ENCODE data around the gene EDN1. TPM values are rescaled to one million over a fixed set of nuclear protein-coding genes. Genes with fewer than 3 reads are reported as not detected.

The EDN1 gene
- total and polyA plus RNA-seq, 2 of the 13 experiments (the other 11 are each of a cell fraction or from before 2014, with no cell fraction given) = 0.15 to 1.2 TPM

DNA sequence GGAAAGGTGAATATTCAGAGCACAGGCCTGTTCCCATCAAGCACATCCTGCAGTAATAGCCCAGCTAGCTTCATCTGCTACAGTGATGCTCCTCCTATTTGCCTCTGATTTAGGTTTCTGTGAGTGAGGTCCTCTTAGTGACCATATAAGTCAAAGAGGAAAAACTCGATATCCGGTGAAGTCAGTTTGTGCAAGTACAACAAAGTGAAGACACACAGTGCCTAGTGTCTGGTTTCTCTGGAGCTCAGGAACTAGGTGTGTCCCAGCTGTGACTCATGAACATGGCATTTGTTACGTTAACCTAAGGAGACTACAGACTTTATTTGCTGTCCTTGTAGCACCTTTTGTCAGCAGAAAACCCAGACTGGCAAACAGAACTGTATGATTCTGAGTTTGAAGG lies 33.9 kb downstream of the EDN1 start (continued):
- no peak for TF ChIP-seq ZNF672 (CRISPR knock-in tag; IDR thresholded peaks at IDR 0.05)
- TF ChIP-seq, protein P1, sequence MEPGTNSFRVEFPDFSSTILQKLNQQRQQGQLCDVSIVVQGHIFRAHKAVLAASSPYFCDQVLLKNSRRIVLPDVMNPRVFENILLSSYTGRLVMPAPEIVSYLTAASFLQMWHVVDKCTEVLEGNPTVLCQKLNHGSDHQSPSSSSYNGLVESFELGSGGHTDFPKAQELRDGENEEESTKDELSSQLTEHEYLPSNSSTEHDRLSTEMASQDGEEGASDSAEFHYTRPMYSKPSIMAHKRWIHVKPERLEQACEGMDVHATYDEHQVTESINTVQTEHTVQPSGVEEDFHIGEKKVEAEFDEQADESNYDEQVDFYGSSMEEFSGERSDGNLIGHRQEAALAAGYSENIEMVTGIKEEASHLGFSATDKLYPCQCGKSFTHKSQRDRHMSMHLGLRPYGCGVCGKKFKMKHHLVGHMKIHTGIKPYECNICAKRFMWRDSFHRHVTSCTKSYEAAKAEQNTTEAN (CRISPR knock-in tag; conservative IDR thresholded peaks at IDR 0.05) = peak; percentile 86
- TF ChIP-seq, protein P2, sequence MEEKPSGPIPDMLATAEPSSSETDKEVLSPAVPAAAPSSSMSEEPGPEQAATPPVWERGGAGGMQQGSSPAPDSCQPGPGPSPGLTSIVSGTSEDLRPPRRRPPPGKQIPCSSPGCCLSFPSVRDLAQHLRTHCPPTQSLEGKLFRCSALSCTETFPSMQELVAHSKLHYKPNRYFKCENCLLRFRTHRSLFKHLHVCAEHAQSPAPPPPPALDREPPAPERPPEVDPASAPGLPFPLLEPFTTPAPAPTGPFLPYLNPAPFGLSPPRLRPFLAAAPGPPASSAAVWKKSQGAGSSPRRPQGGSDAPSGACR (CRISPR knock-in tag; IDR thresholded peaks at IDR 0.05) = no peak
- TF ChIP-seq ATAD3A (CRISPR knock-in tag; IDR thresholded peaks at IDR 0.05) = no peak
- TF ChIP-seq JARID2 (CRISPR knock-in tag; IDR thresholded peaks at IDR 0.05; ENCODE audit: insufficient replicate concordance) = no peak
- TF ChIP-seq BCL6 (CRISPR knock-in tag; IDR thresholded peaks at IDR 0.05) = peak; percentile 43
- TF ChIP-seq, protein P3, sequence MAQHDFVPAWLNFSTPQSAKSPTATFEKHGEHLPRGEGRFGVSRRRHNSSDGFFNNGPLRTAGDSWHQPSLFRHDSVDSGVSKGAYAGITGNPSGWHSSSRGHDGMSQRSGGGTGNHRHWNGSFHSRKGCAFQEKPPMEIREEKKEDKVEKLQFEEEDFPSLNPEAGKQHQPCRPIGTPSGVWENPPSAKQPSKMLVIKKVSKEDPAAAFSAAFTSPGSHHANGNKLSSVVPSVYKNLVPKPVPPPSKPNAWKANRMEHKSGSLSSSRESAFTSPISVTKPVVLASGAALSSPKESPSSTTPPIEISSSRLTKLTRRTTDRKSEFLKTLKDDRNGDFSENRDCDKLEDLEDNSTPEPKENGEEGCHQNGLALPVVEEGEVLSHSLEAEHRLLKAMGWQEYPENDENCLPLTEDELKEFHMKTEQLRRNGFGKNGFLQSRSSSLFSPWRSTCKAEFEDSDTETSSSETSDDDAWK (CRISPR knock-in tag; IDR thresholded peaks at IDR 0.05) = no peak
- TF ChIP-seq, protein P4, sequence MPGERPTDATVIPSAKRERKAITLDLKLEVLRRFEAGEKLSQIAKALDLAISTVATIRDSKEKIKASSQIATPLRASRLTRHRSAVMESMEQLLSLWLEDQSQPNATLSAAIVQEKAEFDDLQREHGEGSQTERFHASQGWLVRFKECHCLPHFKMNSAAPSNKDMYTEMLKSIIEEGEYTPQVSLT (CRISPR knock-in tag; IDR thresholded peaks at IDR 0.05; ENCODE audit: borderline replicate concordance, low read depth) = no peak
- TF ChIP-seq ZNF101 (CRISPR knock-in tag; IDR thresholded peaks at IDR 0.05; ENCODE audit: borderline replicate concordance, low read depth) = no peak
- TF ChIP-seq GFI1 (CRISPR knock-in tag; IDR thresholded peaks at IDR 0.05; ENCODE audit: borderline replicate concordance) = 0 out of 2 replicates have a peak, but pooled peaks have one; percentile 21
- TF ChIP-seq ZNF543 (CRISPR knock-in tag; IDR thresholded peaks at IDR 0.05) = no peak
- TF ChIP-seq KDM4B (CRISPR knock-in tag; IDR thresholded peaks at IDR 0.05) = no peak
- TF ChIP-seq ZBTB21 (CRISPR knock-in tag; IDR thresholded peaks at IDR 0.05) = peak; percentile 91
- no peak for TF ChIP-seq ZNF24 (IDR thresholded peaks at IDR 0.05)
- TF ChIP-seq, protein P5, sequence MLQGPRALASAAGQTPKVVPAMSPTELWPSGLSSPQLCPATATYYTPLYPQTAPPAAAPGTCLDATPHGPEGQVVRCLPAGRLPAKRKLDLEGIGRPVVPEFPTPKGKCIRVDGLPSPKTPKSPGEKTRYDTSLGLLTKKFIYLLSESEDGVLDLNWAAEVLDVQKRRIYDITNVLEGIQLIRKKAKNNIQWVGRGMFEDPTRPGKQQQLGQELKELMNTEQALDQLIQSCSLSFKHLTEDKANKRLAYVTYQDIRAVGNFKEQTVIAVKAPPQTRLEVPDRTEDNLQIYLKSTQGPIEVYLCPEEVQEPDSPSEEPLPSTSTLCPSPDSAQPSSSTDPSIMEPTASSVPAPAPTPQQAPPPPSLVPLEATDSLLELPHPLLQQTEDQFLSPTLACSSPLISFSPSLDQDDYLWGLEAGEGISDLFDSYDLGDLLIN (CRISPR knock-in tag; IDR thresholded peaks at IDR 0.05; ENCODE audit: borderline replicate concordance) = no peak
- TF ChIP-seq ETV5 (CRISPR knock-in tag; IDR thresholded peaks at IDR 0.05; ENCODE audit: borderline replicate concordance) = peak; percentile 93; the same call in 1 of the 2 replicates
- TF ChIP-seq GATAD1 (CRISPR knock-in tag; IDR thresholded peaks at IDR 0.05) = 0 out of 2 replicates have a peak, but pooled peaks have one; percentile 25
- no peak for TF ChIP-seq ZNF562 (CRISPR knock-in tag; IDR thresholded peaks at IDR 0.05; ENCODE audit: borderline replicate concordance)
- peak; percentile 62; the same call in 1 of the 2 replicates for TF ChIP-seq MIER2 (CRISPR knock-in tag; IDR thresholded peaks at IDR 0.05)
- no peak for TF ChIP-seq BRCA1 (CRISPR knock-in tag; IDR thresholded peaks at IDR 0.05)
- TF ChIP-seq ZNF709 (CRISPR knock-in tag; IDR thresholded peaks at IDR 0.05) = no peak
- TF ChIP-seq ZNF510 (CRISPR knock-in tag; IDR thresholded peaks at IDR 0.05; ENCODE audit: low read depth) = no peak
- TF ChIP-seq, protein P6, sequence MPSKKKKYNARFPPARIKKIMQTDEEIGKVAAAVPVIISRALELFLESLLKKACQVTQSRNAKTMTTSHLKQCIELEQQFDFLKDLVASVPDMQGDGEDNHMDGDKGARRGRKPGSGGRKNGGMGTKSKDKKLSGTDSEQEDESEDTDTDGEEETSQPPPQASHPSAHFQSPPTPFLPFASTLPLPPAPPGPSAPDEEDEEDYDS (CRISPR knock-in tag; IDR thresholded peaks at IDR 0.05) = peak; percentile 60; the same call in 1 of the 2 replicates
- no peak for TF ChIP-seq SNAI1 (CRISPR knock-in tag; IDR thresholded peaks at IDR 0.05; ENCODE audit: borderline replicate concordance)
- TF ChIP-seq, protein P7, sequence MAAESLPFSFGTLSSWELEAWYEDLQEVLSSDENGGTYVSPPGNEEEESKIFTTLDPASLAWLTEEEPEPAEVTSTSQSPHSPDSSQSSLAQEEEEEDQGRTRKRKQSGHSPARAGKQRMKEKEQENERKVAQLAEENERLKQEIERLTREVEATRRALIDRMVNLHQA (CRISPR knock-in tag; IDR thresholded peaks at IDR 0.05) = no peak
- TF ChIP-seq ZNF619 (CRISPR knock-in tag; IDR thresholded peaks at IDR 0.05) = no peak
- TF ChIP-seq HDAC2 (CRISPR knock-in tag; IDR thresholded peaks at IDR 0.05) = peak; percentile 63; the same call in 1 of the 2 replicates
